GM21423 (cell line): ENCODE measurements around the gene TRMT11.
"Not testable (repeated sequence)": the region's sequence is repeated elsewhere in the genome, so short reads cannot be mapped to it uniquely, and the experiment has no call there.

Experiments
- ATAC-seq: cut with Tn5 transposase; IDR thresholded peaks from one replicate; pipeline ENCODE4 v1.9.1; 2021; ENCODE audit warnings: mild to moderate bottlenecking, moderate library complexity; ENCODE audit not compliant: unreplicated experiment

The TRMT11 gene

DNA sequence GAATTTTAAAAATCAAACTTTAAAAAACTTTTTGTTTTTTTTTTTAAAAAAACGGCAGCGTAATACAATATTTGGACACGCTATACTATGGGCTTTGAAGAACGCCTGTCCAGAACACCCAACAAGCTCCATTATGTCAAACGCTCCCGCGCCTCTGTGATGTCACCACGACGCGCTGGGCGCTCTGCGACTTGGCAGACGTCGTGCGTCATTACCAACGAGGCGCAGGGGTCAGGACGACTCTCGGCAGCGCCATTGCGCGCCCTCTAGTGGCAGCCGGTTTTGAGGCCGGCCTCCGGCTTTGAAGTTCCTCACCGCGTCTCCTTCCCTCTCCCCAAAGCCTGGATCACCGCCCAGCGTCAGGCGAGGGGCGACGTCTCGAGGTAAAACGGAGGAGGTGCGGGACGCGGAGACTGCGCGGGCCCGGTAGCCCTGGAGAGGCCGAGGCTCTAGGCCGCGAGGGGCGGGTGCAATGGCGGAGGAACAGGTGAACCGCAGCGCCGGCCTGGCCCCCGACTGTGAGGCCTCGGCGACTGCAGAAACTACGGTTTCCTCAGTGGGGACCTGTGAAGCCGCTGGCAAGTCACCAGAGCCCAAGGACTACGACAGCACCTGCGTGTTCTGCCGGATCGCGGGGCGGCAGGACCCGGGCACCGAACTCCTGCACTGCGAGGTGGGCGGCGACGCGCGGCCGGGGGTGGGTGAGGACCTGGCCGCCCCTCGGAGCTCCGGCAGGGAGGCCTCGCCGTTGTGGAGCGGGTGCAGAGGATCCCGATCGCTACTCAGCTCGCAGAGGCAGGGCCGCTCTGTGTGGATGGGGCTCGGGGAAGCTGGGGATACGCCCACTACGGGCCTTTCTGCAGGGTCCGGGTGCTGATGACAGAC lies 29.6 kb upstream of the TRMT11 start, which contains the start of gene HINT3:
Gene HINT3, plus strand, starts transcription at position 265 of the 885 bp plus-strand sequence. Its CDS starts 208 bp downstream, at position 473.
- peak; percentile 91 for ATAC-seq

DNA sequence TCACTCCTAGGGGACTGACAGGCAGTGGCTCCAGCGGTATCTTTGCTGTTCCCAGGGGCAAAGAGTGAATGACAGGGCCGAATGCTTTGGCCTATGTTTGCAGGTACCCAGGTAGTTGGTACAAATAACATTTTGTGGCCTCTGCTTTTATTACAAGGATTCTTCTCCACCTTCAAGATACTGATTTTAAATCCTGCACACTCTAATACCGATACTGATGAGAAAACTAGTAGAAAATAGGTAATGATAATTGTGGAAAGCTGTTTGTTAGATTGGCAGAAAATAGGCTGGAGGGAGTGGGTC lies 29.0 kb upstream of the TRMT11 start:
- ATAC-seq: no peak

DNA sequence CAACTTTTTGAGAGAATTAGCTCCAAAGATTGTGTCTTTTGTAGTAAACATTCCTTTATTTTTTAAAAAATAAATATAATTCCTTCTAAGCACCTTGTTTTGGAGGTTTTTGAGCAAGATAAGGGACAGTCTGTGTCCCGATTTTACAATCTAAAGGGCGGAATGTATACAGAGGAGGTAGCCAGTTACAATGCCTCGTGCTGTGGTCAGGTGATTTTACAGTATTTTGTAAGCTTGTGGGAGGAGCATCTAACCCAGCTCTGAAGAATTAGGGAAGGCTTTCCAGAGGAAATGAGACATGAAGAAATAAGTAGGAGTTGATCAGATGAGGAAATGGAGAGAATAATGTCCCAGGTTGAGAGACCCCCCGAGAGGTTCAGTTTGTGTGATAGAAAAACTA lies 28.5 kb upstream of the TRMT11 start:
- no peak for ATAC-seq

DNA sequence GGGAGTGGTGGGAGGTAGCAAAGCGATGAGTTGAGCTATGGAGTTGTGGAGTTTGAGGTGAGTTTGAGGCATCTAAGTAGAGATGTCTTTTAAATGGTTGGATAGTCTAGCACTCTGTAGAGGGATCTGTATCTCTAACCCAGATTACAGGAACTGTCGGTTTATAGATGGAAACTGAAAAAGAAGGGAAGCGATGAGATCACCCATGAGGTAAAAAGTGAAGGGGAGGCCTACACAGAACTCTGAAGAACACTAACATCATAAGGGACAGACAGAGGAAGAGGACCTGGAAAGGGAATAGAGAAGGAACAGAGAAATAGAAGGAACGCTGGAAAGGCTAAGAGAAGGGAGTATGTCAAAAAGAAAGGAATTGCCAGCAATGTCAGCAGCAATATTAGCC lies 27.3 kb upstream of the TRMT11 start:
- no peak for ATAC-seq

DNA sequence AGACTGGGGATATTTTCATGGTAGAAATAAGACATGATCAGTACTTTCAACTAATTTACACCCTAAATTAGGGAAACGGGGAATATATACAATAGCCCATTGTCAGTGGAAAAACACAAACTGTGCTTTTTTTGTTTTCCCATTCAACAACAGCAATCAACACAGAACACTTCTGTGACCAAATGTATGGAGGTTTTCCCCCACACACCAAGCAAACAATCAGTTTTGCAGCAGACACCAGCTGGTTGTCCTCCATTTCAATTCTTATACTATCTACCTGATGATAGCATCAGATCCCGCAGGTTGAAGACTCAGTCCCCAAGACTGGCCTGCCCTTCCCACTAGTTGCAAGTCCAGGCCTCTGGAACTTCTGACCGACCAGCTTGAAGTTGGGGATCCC lies 25.2 kb upstream of the TRMT11 start:
- ATAC-seq: no peak

DNA sequence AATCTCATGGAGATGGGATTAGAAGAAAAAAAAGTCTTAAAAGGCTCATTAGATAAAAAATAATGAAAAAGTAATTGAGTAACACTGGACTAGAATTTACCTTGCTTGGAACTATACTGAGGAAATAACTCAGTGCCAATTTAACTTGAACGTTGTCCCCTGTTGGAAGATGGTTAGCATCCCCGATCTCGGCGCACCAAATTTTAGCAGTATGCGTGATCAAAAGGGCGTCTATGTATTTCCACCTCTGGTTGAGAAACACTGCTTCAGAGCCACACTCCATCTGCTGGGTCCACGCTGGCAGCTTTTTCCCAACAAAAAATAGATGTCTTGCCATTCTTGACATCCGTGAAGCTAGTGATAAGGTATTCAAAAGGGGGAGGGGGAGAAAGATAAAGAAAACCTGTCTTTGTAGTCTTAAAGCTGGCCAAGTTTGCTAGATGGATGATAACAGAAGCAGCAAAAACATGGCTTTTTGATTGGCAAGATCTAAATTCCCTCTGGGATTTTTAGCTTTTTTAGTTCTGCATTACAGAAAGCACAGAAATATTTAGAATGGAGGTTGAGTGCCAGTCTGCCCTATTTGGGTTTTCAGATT lies 23.3 kb upstream of the TRMT11 start:
- no peak for ATAC-seq

GRCh38 chr6:125963817-125964216 lies 22.5 kb upstream of the TRMT11 start:
- ATAC-seq: no peak

DNA sequence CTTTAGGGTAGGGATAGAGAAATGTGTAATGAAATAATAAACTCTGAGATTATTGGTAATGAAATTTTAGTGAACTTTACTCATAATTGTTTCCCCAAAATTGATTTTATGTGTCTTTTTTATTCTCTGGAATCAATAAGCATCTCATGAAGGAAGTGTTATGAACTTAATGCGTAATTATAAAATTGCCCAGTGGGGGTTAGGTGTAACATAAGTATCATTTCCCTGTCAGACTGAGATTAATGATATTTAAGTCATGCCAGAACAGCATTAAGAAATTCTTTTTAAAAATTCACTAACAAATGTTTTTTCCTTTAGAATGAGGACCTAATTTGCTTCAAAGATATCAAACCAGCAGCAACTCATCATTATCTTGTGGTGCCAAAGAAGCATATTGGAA lies 19.8 kb upstream of the TRMT11 start:
- no peak for ATAC-seq

DNA sequence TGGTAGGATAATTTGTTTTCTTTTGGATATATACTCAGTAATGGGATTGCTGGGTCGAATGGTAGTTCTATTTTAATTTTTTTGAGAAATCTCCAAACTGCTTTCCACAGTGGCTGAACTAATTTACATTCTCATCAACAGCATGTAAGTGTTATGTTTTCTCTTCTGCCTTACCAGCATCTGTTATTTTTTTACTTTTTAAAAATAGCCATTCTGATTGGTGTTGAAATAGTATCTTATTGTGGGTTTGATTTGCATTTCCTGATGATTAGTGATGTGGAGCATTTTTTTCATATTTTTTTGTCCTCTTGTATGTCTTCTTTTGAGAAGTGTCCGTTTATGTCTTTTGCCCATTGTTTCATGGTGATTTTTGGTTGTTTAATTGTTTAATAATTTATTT lies 17.8 kb upstream of the TRMT11 start:
- no peak for ATAC-seq

DNA sequence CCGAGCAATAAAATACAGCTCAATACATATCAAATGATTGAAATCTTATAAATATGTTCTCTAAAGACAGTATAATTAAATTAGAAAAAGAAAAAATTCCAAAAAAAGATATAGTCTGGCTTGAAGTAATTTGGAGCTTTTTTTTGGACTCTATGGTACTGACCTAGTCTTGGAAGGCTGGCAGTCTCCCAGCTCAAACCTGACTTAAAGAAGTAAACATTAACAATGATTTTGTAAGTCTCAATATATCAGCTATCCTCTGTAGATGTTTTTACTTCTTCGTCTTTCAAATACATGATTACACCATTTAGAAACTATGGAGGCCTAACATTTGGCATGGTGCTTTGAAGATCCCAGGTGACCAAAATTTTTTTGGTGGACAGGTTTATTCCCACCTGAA lies 15.6 kb upstream of the TRMT11 start:
- ATAC-seq: no peak

DNA sequence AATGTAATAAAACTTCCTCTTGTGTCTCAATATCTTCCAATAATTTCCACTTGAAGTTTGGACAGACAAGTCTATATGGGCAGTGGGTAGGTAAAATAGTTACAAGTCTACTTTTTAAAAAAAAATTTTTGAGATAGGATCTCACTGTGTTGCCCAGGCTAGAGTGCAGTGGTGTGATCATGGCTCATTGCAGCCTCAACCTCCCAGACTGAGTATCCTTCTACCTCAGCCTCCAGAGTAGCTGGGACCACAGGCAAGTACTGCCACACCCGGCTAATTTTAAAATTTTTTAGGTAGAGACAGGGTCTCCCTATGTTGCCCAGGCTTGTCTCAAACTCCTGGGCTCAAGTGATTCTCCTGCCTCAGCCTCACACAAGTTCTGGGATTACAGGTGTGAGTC lies 13.9 kb upstream of the TRMT11 start:
- not testable (repeated sequence) for ATAC-seq

GRCh38 chr6:125974214-125974866 lies 12.0 kb upstream of the TRMT11 start:
- ATAC-seq: peak; percentile 88

DNA sequence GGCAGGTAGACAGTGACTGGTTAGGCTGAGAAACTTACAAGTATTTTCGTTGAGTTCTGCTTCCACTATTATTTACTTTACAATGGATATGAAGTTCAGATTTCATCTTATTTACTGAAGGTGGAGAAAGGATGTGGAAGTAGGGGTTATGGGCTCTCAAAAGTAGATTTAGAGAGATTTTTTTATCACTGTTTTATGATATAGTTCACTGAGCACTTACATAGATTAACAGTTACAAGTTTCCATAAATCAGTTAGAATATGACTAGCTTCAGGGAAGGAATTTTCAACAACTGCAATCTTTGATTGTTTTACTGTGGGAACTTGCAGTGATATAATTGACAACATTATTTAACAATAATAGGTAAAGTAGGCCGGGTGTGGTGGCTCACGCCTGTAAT lies 7.2 kb upstream of the TRMT11 start:
- no peak for ATAC-seq

DNA sequence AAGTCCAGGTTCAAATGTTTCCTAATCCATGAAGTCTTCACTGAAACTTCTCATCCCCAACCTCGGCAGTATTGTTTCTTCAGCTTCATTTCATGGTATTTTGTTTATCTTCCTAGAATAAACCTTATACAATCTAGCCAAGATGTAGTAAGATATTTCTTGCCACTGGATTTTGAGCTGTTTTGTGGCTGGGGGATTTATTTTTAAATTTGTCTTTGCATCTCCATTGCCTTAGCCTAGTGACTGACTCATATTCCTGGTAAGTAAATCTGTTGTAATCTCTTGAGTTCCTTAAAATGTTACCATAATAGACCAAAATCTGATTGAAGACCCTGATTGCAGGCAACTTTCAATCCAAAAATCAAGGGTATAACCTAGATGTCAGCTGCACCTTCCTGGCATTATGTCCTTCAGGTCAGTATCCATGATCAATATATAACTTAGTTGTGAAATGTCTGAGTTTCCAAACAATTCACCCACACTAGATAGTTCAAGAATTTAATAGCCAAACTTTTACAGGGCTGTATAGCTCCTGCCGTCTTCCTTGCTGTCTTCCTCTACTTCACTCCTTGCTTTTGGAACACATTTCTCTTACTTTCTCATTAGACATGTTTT lies 4.7 kb upstream of the TRMT11 start:
- no peak for ATAC-seq

GRCh38 chr6:125983246-125983945 lies 2.9 kb upstream of the TRMT11 start:
- no peak for ATAC-seq

- ATAC-seq: no peak
These were observed 2.0 kb upstream of the TRMT11 start for GRCh38 chr6:125984311-125984710.

DNA sequence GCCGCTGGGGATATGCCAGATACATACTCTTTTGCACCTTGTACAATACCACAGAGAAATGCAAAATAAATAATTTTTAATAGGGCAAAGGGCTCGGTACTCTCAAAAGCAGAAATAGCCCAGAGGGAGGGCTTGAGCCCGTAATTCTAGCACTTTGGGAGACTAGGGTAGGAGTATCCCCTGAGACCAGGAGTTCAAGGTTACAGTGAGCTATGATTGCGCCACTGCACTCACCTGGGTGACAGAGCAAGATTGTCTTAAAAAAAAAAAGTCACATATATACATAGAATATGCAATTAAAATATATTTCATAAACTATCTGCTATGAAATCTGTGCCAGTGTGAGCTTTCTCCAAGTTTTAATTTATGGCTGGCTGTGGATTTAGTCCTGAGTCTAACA lies 818 bp upstream of the TRMT11 start:
- no peak for ATAC-seq

DNA sequence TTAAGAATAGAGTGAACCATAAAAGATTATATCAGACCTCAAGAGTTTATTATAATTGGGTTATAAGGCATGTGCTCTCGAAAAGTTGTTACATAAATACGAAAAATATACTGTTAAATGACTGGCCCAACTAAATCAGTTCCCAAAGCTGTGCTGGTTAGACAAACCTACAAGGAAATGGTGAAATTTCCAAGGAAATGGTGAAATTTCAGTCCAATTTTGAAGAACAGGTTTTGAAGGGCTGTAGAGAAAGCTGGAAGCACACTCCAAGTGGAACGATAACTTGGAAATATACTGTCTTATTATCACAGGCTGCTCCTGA lies 400 bp upstream of the TRMT11 start:
- no peak for ATAC-seq

DNA sequence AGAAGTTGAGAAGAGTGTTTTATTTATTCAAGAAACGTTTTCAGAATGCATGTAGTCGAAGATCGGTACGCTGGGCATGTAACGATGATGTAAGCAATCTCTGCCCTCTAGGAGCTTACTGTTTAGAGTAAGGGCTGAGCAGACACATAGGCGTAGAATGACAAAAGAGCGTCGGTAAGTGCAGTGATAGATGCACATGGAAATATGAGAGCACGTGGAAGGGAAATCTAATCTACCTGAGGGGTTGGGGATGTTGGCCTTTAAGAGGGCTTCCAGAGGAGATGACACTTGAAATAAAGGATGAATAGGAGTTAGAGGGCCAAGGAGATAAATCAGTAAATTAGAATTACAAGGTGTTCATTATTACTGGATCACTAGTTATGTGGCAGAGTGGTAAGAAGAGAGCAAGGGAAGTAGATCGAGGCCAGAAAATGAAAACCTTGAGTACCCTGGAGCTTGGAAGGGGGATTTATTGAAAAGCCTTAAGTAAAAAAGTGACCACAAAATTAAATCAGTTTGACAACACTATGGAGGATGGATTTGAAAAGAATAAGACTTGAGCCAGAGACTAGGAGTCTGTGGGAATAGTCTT lies 782 bp downstream of the TRMT11 start:
- peak; percentile 18 for ATAC-seq

GRCh38 chr6:125988280-125988679 lies 1.9 kb downstream of the TRMT11 start:
- no peak for ATAC-seq

GRCh38 chr6:125989631-125990030 lies 3.3 kb downstream of the TRMT11 start:
- no peak for ATAC-seq
